Epidermal melanocyte (primary cell): ENCODE data around the gene PAX5.

Experiments
- DNase-seq: peaks from one replicate; pipeline ENCODE4 v3.0.0; 2011; ENCODE audit warnings: low spot score; ENCODE audit not compliant: insufficient read length

Gene PAX5

GRCh38 chr9:36817160-36817834, 216.8 kb downstream of the PAX5 start:
- DNase-seq, result no peak

- DNase-seq, result no peak
Observed at GRCh38 chr9:36816371-36816770, 217.7 kb downstream of the PAX5 start.

GRCh38 chr9:36815566-36816348, 218.3 kb downstream of the PAX5 start:
- no peak for DNase-seq

- DNase-seq, result no peak
Observed at GRCh38 chr9:36815023-36815422, 219.0 kb downstream of the PAX5 start.

GRCh38 chr9:36813154-36813553, 220.9 kb downstream of the PAX5 start:
- DNase-seq, result no peak

- no peak for DNase-seq
Observed at GRCh38 chr9:36812556-36812955, 221.5 kb downstream of the PAX5 start.

GRCh38 chr9:36808251-36808650, 225.8 kb downstream of the PAX5 start:
- no peak for DNase-seq

- no peak for DNase-seq
Observed at GRCh38 chr9:36803961-36804360, 230.1 kb downstream of the PAX5 start.

GRCh38 chr9:36802201-36802920, 231.7 kb downstream of the PAX5 start:
- peak; percentile 75 for DNase-seq

- no peak for DNase-seq
Observed at GRCh38 chr9:36800455-36800854, 233.6 kb downstream of the PAX5 start.

GRCh38 chr9:36798350-36799065, 235.6 kb downstream of the PAX5 start:
- DNase-seq, result no peak

GRCh38 chr9:36797471-36798220, 236.4 kb downstream of the PAX5 start:
- no peak for DNase-seq

GRCh38 chr9:36796671-36797419, 237.2 kb downstream of the PAX5 start:
- DNase-seq, result no peak

GRCh38 chr9:36794461-36794860, 239.6 kb downstream of the PAX5 start:
- DNase-seq, result no peak

- DNase-seq, result no peak
Observed at GRCh38 chr9:36793277-36793676, 240.8 kb downstream of the PAX5 start.

GRCh38 chr9:36791222-36791950, 242.7 kb downstream of the PAX5 start:
- no peak for DNase-seq

GRCh38 chr9:36789886-36790285, 244.2 kb downstream of the PAX5 start:
- DNase-seq, result no peak

GRCh38 chr9:36788534-36788933, 245.5 kb downstream of the PAX5 start:
- DNase-seq, result no peak

- DNase-seq, result no peak
Observed at GRCh38 chr9:36787709-36788108, 246.4 kb downstream of the PAX5 start.
